OCI-LY1 (cell line): ENCODE measurements around the gene CHEK1.

ENCODE experiments used
- H2AFZ ChIP-seq: fragments of 200-600 bp; sonication (generic), shearing (Covaris generic); 2 replicates; pipeline ENCODE4 v1.6.0; 2014; ENCODE audit warnings: antibody characterized with exemption, mild to moderate bottlenecking, low read length
- H3F3A ChIP-seq: fragments of 200-600 bp; sonication (generic), shearing (Covaris generic); 2 replicates; pipeline ENCODE4 v1.6.0; 2014; ENCODE audit warnings: mild to moderate bottlenecking, antibody characterized with exemption, low read length, moderate library complexity; ENCODE audit not compliant: insufficient read depth
- H3K27ac ChIP-seq: fragments of 200-600 bp; sonication (generic); 2 replicates; pipeline ENCODE4 v1.5.1; 2014; ENCODE audit warnings: low read length, mixed run types, mild to moderate bottlenecking, low read depth; ENCODE audit not compliant: poor library complexity, severe bottlenecking
- H3K27me3 ChIP-seq: fragments of 200-600 bp; sonication (generic); 2 replicates; pipeline ENCODE4 v1.6.0; 2014; ENCODE audit warnings: antibody characterized with exemption, mild to moderate bottlenecking, low read length, moderate library complexity; ENCODE audit not compliant: insufficient read depth
- H3K36me3 ChIP-seq: fragments of 200-600 bp; sonication (generic); 2 replicates; pipeline ENCODE4 v1.6.1; 2014; ENCODE audit warnings: mild to moderate bottlenecking, antibody characterized with exemption, low read length, moderate library complexity, mixed read lengths; ENCODE audit not compliant: insufficient read depth
- H3K4me1 ChIP-seq: fragments of 200-600 bp; sonication (generic); 2 replicates; pipeline ENCODE4 v1.5.1; 2014; ENCODE audit warnings: mild to moderate bottlenecking, low read length, moderate library complexity; ENCODE audit not compliant: insufficient read depth, severe bottlenecking
- H3K4me2 ChIP-seq: fragments of 200-600 bp; sonication (generic), shearing (Covaris generic); 2 replicates; pipeline ENCODE4 v1.6.1; 2014; ENCODE audit warnings: low read length
- H3K4me3 ChIP-seq: fragments of 200-600 bp; sonication (generic); 2 replicates; pipeline ENCODE4 v1.5.1; 2014; ENCODE audit warnings: low read length, low read depth, mild to moderate bottlenecking, mixed read lengths; ENCODE audit not compliant: poor library complexity, severe bottlenecking
- H3K79me2 ChIP-seq: fragments of 200-600 bp; shearing (Covaris generic); 2 replicates; pipeline ENCODE4 v1.6.1; 2016; ENCODE audit warnings: mixed run types, low read length, mixed read lengths; ENCODE audit not compliant: insufficient read depth
- H3K9ac ChIP-seq: fragments of 200-600 bp; sonication (generic), shearing (Covaris generic); 2 replicates; pipeline ENCODE4 v1.6.1; 2014; ENCODE audit warnings: mild to moderate bottlenecking, low read length, mixed read lengths
- H3K9me2 ChIP-seq: fragments of 200-600 bp; sonication (generic), shearing (Covaris generic); 2 replicates; pipeline ENCODE4 v1.6.1; 2014; ENCODE audit warnings: low read depth, mild to moderate bottlenecking, low read length, mixed read lengths
- H3K9me3 ChIP-seq: fragments of 200-600 bp; shearing (Covaris generic); 2 replicates; pipeline ENCODE4 v1.6.1; 2014; ENCODE audit warnings: low read length, mixed read lengths
- H4K20me1 ChIP-seq: fragments of 200-600 bp; sonication (generic), shearing (Covaris generic); 2 replicates; pipeline ENCODE4 v1.6.0; 2016; ENCODE audit warnings: mild to moderate bottlenecking, low read length; ENCODE audit not compliant: insufficient read depth
- CTCF ChIP-seq: fragments of 200-600 bp; sonication (generic), shearing (Covaris generic); IDR thresholded peaks from 2 replicates; pipeline ENCODE4 v1.5.1; 2017; ENCODE audit warnings: mild to moderate bottlenecking, antibody characterized with exemption, low read length, moderate library complexity, mixed read lengths
- EZH2 ChIP-seq: fragments of 200-600 bp; sonication (generic), shearing (Covaris generic); IDR thresholded peaks from 2 replicates; pipeline ENCODE4 v1.8.0; 2017; ENCODE audit warnings: borderline replicate concordance, mixed run types, mild to moderate bottlenecking, antibody characterized with exemption, low read length, moderate library complexity, mixed read lengths

Gene CHEK1

GRCh38 chr11:125670172-125670571 is 45.2 kb downstream of the CHEK1 start:
- Histone ChIP-seq H3K9ac (no peak overlapping the region), H3F3A (no peaks in the 10 kb centered on the region), H3K36me3 (peaks cover 22% of the 10 kb centered on the region), H3K4me1 (no peaks in the 10 kb centered on the region), H3K27ac (no peak overlapping the region), H3K79me2 (no peaks in the 10 kb centered on the region), H2AFZ (no peak overlapping the region), H4K20me1 (no peaks in the 10 kb centered on the region), H3K9me2 (no peaks in the 10 kb centered on the region), H3K27me3 (no peaks in the 10 kb centered on the region), H3K9me3 (no peaks in the 10 kb centered on the region), H3K4me3 (no peak overlapping the region), H3K4me2 (no peak overlapping the region)
- TF ChIP-seq CTCF (no peak), EZH2 (no peak)

GRCh38 chr11:125671561-125671960 is 46.6 kb downstream of the CHEK1 start:
- no peaks in the 10 kb centered on the region for H4K20me1 ChIP-seq
- H3K4me2 ChIP-seq: no peak overlapping the region
- no peaks in the 10 kb centered on the region for H3K9me2 ChIP-seq
- no peaks in the 10 kb centered on the region for H3K79me2 ChIP-seq
- H3K27me3 ChIP-seq: no peaks in the 10 kb centered on the region
- H3K4me3 ChIP-seq: no peak overlapping the region
- H3K4me1 ChIP-seq: no peaks in the 10 kb centered on the region
- H3K36me3 ChIP-seq: peaks cover 21% of the 10 kb centered on the region
- no peak overlapping the region for H3K9ac ChIP-seq
- no peak overlapping the region for H3K27ac ChIP-seq
- TF ChIP-seq EZH2: no peak
- TF ChIP-seq CTCF: no peak
- no peak overlapping the region for H2AFZ ChIP-seq
- no peaks in the 10 kb centered on the region for H3K9me3 ChIP-seq
- no peaks in the 10 kb centered on the region for H3F3A ChIP-seq

- no peaks in the 10 kb centered on the region for H3F3A ChIP-seq
- no peaks in the 10 kb centered on the region for H3K9me3 ChIP-seq
- H3K79me2 ChIP-seq: no peaks in the 10 kb centered on the region
- no peak overlapping the region for H3K4me3 ChIP-seq
- no peak overlapping the region for H3K27ac ChIP-seq
- no peaks in the 10 kb centered on the region for H3K27me3 ChIP-seq
- H4K20me1 ChIP-seq: no peaks in the 10 kb centered on the region
- peaks cover 28% of the 10 kb centered on the region for H3K36me3 ChIP-seq
- no peak for TF ChIP-seq EZH2
- TF ChIP-seq CTCF: no peak
- H2AFZ ChIP-seq: no peak overlapping the region
- H3K9me2 ChIP-seq: no peaks in the 10 kb centered on the region
- no peak overlapping the region for H3K9ac ChIP-seq
- no peak overlapping the region for H3K4me2 ChIP-seq
- H3K4me1 ChIP-seq: no peaks in the 10 kb centered on the region
These were observed 49.2 kb downstream of the CHEK1 start for GRCh38 chr11:125674210-125674609.
